ENCODE data around the gene POLR3K. TPM values are rescaled to one million over a fixed set of nuclear protein-coding genes. Genes with fewer than 3 reads are reported as not detected.
"Not testable (repeated sequence)": the region's sequence is repeated elsewhere in the genome, so short reads cannot be mapped to it uniquely, and the experiment has no call there.

POLR3K gene
- total RNA-seq, 1 experiment from 2014 or later, result 33.5 TPM

DNA sequence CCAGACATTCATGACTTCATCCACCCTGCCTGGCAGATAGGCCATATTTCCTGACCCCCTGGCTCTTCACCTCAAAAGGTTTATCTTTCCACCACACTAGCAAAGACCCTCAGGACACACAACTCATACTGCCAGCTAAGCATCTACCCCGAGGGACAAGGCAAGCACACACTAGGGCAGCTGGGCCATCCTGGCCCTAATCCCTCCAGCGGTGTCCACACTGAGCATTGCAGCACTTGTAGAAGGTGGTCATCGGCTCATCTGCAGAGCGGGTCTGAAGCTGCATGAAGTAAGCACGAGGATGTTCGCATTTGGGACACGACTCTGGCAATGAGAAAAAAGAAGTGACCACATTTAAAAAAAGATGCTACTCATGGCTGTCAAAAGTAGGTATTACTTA, 6.2 kb downstream of the POLR3K start:
- H3K27me3 ChIP-seq (ENCODE audit: insufficient read depth, low read depth), result no peaks in the 10 kb centered on the region
- intact Hi-C loops (cut with micrococcal nuclease; ENCODE audit: unreplicated experiment), result no loop called here
- TF ChIP-seq, protein P1, sequence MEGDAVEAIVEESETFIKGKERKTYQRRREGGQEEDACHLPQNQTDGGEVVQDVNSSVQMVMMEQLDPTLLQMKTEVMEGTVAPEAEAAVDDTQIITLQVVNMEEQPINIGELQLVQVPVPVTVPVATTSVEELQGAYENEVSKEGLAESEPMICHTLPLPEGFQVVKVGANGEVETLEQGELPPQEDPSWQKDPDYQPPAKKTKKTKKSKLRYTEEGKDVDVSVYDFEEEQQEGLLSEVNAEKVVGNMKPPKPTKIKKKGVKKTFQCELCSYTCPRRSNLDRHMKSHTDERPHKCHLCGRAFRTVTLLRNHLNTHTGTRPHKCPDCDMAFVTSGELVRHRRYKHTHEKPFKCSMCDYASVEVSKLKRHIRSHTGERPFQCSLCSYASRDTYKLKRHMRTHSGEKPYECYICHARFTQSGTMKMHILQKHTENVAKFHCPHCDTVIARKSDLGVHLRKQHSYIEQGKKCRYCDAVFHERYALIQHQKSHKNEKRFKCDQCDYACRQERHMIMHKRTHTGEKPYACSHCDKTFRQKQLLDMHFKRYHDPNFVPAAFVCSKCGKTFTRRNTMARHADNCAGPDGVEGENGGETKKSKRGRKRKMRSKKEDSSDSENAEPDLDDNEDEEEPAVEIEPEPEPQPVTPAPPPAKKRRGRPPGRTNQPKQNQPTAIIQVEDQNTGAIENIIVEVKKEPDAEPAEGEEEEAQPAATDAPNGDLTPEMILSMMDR (conservative IDR thresholded peaks at IDR 0.05), result no peak
- TF ChIP-seq EZH2 (IDR thresholded peaks at IDR 0.05; ENCODE audit: low read depth), result no peak
- H4K20me1 ChIP-seq (ENCODE audit: insufficient read depth), result 0 out of 2 replicates have a peak, but pooled peaks cover 10% of the 10 kb centered on the region
- no peak overlapping the region for H3K4me2 ChIP-seq
- peaks cover 9% of the 10 kb centered on the region for H3K4me1 ChIP-seq (replicated peaks; ENCODE audit: insufficient read depth)
- BruUV-seq (replicated peaks), result no TSS peak
- no peak overlapping the region for H3K27ac ChIP-seq
- ChIA-PET CTCF (no interaction called here), POLR2A (ENCODE audit: unreplicated experiment) (no interaction called here)
- no peaks in the 10 kb centered on the region for H3K9me2 ChIP-seq (ENCODE audit: insufficient read depth)
- H3K9me3 ChIP-seq (ENCODE audit: insufficient read depth, low read depth), result no peaks in the 10 kb centered on the region
- H3F3A ChIP-seq (ENCODE audit: insufficient read depth, low read depth), result peaks cover 13% of the 10 kb centered on the region
- peaks cover 13% of the 10 kb centered on the region for H3K36me3 ChIP-seq (ENCODE audit: low read depth)
- peaks cover 32% of the 10 kb centered on the region for H3K79me2 ChIP-seq (ENCODE audit: low read depth)
- H2AFZ ChIP-seq, result no peak overlapping the region
- no peak for DNase-seq
- no peak overlapping the region for H3K4me3 ChIP-seq

DNA sequence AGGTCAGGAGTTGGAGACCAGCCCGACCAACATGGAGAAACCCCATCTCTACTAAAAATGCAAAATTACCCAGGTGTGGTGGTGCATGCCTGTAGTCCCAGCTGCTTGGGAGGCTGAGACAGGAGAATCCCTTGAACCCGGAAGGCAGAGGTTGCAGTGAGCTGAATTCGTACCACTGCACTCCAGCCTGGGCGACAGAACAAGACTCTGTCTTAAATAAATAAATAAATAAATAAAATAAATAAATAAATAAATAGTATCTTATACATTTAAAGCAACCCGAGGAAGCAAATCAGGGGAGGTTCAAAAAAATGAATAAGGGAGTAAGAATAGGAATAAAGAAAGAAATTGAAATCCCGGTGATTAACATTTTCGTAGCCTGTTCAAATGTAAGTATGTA, 6.9 kb downstream of the POLR3K start:
- Histone ChIP-seq H3K36me3 (ENCODE audit: low read depth) (peaks cover 13% of the 10 kb centered on the region), H3K79me2 (ENCODE audit: low read depth) (peaks cover 26% of the 10 kb centered on the region), H3F3A (ENCODE audit: insufficient read depth, low read depth) (peaks cover 14% of the 10 kb centered on the region)
- intact Hi-C loops (cut with micrococcal nuclease; ENCODE audit: unreplicated experiment); H3K4me2 ChIP-seq; H3K4me1 ChIP-seq (replicated peaks; ENCODE audit: insufficient read depth); BruUV-seq (replicated peaks); POLR2A ChIA-PET (ENCODE audit: unreplicated experiment); H2AFZ ChIP-seq; H4K20me1 ChIP-seq (ENCODE audit: insufficient read depth); CTCF ChIA-PET; H3K4me3 ChIP-seq; H3K9me3 ChIP-seq (ENCODE audit: insufficient read depth, low read depth); H3K27me3 ChIP-seq (ENCODE audit: insufficient read depth, low read depth); DNase-seq; H3K27ac ChIP-seq; H3K9me2 ChIP-seq (ENCODE audit: insufficient read depth): not testable (repeated sequence)

DNA sequence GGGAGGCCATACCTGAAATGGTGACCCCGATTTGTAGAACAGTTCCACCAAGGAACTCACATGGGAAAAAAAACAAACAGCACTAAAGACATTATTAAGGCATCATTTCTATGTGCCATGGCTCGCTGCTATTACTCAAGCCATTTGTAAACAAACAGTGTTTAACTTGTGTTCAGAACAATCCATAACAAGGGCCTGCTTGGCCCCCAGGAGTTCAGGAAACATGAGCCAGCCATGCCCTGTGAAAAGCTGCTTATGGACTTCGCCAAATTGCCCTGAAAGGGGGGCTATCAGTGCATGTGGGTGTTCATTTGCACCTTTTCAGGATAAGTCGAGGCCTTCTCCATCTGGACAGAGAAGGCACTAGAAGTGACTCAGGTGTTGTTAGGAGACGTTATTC, 8.0 kb downstream of the POLR3K start:
- CTCF ChIA-PET, result no interaction called here

More for the DNA sequence above, 8.0 kb downstream of the POLR3K start:
- H3K9me3 ChIP-seq (ENCODE audit: insufficient read depth, low read depth), result no peaks in the 10 kb centered on the region
- H3K4me1 ChIP-seq (replicated peaks; ENCODE audit: insufficient read depth), result no peaks in the 10 kb centered on the region
- H3K36me3 ChIP-seq (ENCODE audit: low read depth), result peaks cover 7% of the 10 kb centered on the region
- H3K27me3 ChIP-seq (ENCODE audit: insufficient read depth, low read depth), result no peaks in the 10 kb centered on the region
- H3K79me2 ChIP-seq (ENCODE audit: low read depth), result peaks cover 15% of the 10 kb centered on the region; the same call in 1 of the 2 replicates
- H3K4me3 ChIP-seq, result no peak overlapping the region
- no peak overlapping the region for H3K4me2 ChIP-seq
- DNase-seq, result no peak
- TF ChIP-seq EZH2 (IDR thresholded peaks at IDR 0.05; ENCODE audit: low read depth), result no peak
- TF ChIP-seq, protein P1 (conservative IDR thresholded peaks at IDR 0.05), result no peak
- no peaks in the 10 kb centered on the region for H3K9me2 ChIP-seq (ENCODE audit: insufficient read depth)
- H4K20me1 ChIP-seq (ENCODE audit: insufficient read depth), result no peaks in the 10 kb centered on the region
- intact Hi-C loops (cut with micrococcal nuclease; ENCODE audit: unreplicated experiment), result no loop called here
- POLR2A ChIA-PET (ENCODE audit: unreplicated experiment), result no interaction called here
- H3K27ac ChIP-seq, result no peak overlapping the region
- H3F3A ChIP-seq (ENCODE audit: insufficient read depth, low read depth), result peaks cover 11% of the 10 kb centered on the region; the same call in 1 of the 2 replicates
- H2AFZ ChIP-seq, result no peak overlapping the region
- BruUV-seq (replicated peaks), result no TSS peak
